GM12864 (cell line): ENCODE measurements around the gene NACAD.
A peak's percentile ranks its signal among the peaks of the same experiment; 100 is the strongest.
"Not testable (repeated sequence)": the region's sequence is repeated elsewhere in the genome, so short reads cannot be mapped to it uniquely, and the experiment has no call there.

Experiments used
- DNase-seq: peaks from one replicate; pipeline ENCODE4 v3.0.0-alpha.2; 2011; ENCODE audit warnings: low read depth
- H3K4me3 ChIP-seq: 2 replicates; pipeline ENCODE4 v1.5.1; 2011; ENCODE audit warnings: mild to moderate bottlenecking, low read depth, low read length, control low read depth
- TF ChIP-seq, protein P1 (sequence below): IDR thresholded peaks from 2 replicates; pipeline ENCODE4 v1.5.1; 2011; ENCODE audit warnings: low read depth, mild to moderate bottlenecking, moderate library complexity, low read length, control low read depth, inconsistent platforms; ENCODE audit errors: missing control alignments

The NACAD gene

DNA sequence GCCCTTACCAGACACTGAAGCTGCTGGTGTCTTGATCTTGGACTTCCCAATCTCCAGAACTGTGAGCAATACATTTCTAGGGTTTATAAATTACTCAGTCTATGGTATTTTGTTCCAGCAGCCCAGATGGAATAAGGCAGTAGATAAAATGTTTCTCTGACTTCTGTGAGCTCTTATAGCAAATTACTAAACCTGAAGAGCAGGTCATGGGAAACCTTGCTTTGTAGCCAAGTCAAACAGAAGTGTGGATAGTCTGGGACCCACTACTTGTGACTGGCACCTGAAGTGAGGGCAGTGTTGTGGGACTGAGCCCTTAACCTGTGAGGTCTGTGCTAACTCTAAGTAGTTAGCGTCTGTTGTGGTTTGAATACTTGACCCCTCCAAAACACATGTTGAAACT, 27.3 kb upstream of the NACAD start:
- DNase-seq, result no peak
- no peak overlapping the region for H3K4me3 ChIP-seq
- TF ChIP-seq, protein P1, sequence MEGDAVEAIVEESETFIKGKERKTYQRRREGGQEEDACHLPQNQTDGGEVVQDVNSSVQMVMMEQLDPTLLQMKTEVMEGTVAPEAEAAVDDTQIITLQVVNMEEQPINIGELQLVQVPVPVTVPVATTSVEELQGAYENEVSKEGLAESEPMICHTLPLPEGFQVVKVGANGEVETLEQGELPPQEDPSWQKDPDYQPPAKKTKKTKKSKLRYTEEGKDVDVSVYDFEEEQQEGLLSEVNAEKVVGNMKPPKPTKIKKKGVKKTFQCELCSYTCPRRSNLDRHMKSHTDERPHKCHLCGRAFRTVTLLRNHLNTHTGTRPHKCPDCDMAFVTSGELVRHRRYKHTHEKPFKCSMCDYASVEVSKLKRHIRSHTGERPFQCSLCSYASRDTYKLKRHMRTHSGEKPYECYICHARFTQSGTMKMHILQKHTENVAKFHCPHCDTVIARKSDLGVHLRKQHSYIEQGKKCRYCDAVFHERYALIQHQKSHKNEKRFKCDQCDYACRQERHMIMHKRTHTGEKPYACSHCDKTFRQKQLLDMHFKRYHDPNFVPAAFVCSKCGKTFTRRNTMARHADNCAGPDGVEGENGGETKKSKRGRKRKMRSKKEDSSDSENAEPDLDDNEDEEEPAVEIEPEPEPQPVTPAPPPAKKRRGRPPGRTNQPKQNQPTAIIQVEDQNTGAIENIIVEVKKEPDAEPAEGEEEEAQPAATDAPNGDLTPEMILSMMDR, result no peak

DNA sequence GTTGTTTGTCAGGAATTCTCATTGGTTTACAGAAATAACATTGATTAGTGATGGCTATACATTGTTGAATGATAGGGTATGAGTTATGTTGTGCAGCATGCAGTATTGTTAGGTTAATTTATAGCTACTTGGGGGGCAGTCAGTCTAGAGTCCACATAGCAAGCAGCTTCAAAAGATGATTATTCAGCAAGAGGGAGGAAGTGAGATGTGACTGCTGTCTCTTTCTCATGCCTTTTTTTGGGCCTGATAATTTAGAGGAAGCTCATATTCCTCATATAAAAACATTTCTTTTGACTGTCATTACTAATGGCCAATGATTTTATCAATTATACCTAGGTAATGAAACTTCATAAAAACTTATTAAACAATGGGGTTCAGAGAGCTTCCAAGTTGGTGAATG, 26.2 kb upstream of the NACAD start:
- DNase-seq, result no peak
- TF ChIP-seq, protein P1, result no peak
- no peak overlapping the region for H3K4me3 ChIP-seq

DNA sequence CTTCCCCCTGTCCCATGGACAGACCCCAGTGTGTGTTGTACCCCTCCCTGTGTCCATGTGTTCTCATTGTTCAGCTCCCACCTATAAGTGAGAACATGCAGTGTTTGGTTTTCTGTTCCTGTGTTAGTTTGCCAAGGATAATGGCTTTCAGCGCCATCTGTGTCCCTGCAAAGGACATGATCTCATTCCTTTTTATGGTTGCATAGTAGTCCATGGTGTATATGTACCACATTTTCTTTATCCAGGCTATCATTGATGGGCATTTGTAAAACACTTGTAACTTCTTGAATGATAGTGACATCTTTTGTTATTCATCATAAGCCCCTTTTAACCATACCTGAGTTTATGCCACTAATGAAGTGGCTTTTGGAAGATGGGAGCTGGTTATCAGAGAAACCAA, 25.5 kb upstream of the NACAD start:
- H3K4me3 ChIP-seq, DNase-seq: not testable (repeated sequence)

DNA sequence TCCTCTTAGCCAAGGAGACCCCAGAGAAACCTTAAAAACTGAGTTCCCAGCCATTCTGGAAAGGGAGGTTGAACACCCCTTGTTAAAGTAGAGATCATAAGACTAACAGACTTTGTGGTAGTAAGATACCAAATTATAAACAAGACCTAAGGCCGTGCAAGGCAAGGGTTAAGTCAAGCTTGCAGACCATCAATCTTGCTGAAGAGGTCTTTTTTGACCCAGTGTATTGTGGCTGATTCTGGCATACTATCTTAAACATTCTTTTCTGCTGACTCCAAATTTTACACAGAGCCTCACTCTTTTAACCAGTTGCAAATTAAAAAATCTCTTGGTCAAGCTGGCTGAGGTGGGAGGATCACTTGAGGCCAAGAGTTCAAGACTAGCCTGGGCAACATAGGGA, 23.9 kb upstream of the NACAD start:
- TF ChIP-seq, protein P1, result no peak
- no peak for DNase-seq
- H3K4me3 ChIP-seq, result peak overlapping the region; percentile 79; the same call in 1 of the 2 replicates

DNA sequence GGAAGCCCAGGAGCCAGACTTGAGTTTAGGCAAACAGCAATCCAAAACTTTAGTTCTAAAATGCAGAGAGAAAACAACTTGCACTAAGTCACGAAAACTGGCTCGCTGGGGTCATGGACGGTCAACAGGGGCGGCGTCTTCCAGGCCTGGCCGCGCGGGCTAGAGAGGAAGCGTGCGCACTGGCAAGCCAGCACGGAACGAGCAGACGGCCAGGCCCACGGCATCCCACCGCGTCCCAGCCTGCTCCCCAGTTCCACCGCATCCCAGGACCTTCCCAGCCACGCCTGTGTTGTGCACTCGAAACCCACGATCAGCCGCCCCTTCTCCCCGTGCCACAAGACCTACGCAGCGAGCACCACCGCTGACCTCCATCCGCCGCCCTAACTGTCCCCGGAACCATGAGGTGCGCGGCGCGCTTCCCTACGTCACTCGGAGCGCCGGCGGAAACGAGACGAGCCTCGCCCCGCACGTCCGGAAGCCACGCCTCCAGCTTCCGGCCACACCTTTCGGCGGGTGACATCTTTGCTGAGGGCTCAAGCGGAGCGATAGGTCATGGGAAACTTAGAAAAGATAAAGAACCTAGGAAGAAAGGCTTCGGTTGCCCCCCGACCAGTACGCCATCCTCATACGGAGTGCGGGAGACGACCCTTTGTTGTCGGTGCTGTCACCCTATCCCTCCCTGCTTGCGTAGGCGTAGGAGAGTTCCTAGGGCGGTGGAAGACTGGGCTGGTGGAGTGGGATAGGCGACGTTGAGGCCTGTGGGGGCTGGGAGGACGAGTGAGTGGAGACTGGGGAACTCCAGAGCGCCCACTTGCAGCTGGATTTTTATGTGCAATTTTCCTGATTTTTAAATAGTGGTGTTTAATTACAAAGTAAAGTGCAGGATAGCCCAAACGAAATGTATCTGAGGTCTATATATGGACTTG, 22.8 kb upstream of the NACAD start, which contains the start of gene TBRG4:
TBRG4 (minus strand) TSS at position 400 of the 926 bp plus-strand sequence. CDS start 2,460 bp downstream, outside the sequence.
- TF ChIP-seq, protein P1, result no peak
- peak; percentile 83 for DNase-seq
- peak within 1 kb of the TSS; percentile 79 for H3K4me3 ChIP-seq

DNA sequence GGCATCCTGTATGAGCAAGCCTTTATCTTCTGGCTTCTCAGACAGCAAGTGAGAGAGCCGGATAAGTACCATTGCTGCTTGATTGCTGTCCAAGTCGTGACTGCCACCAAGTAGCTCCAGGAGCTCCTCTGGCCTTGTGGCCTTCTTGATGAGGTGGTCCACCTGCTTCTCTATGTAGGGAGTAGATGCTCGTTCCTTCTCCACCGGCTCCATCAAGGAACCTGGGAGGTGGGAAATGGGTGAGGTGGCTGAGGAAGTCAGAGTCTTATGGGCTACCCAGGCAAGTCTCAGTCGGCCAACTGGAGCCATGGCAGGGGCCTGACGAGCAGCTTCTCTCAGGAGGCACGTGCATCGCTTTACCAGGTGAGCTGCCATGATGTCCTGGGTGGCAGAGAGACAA, 20.1 kb upstream of the NACAD start:
- no peak overlapping the region for H3K4me3 ChIP-seq
- TF ChIP-seq, protein P1, result no peak
- no peak for DNase-seq

DNA sequence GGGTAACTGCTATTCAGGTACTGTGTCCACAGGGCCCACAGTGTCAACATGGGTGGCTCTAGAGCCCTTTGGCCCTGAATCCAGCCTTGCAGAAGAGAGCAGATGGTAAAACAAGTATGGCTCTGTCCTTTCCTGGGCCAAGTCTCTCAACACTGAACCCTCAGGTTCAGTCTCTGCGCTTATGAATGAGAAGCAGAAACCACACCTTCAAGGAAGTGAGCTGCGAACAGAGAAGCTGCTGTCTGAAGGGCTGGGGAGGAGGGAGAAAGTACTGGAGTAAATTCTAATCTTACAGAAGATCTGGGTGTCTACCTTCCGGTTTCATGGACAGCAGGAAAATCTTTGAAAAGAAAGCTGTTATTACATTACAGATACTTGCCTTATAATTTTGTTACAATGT, 18.6 kb upstream of the NACAD start:
- H3K4me3 ChIP-seq, result no peak overlapping the region
- no peak for DNase-seq
- TF ChIP-seq, protein P1, result no peak
